Suprapubic skin (tissue), 3 donors: ENCODE results near the gene FPR1.

Experiments used
- POLR2AphosphoS5 ChIP-seq, 3 donors: sonication (generic); formaldehyde crosslinking; IDR thresholded peaks; one replicate each; pipeline ENCODE4 v1.6.1; 2017; ENCODE audit warnings: antibody characterized with exemption in 3 of 3
- TF ChIP-seq, protein P1 (sequence below), 2 donors: fragments of 200-600 bp in 1 of 2; fragments of 450-650 bp in 1 of 2; sonication (generic) in 1 of 2; IDR thresholded peaks; one replicate each; pipeline ENCODE4 v1.5.1; 2016 to 2019; ENCODE audit warnings: antibody characterized with exemption in 2 of 2, mild to moderate bottlenecking in 1 of 2, moderate library complexity in 1 of 2

DNA sequence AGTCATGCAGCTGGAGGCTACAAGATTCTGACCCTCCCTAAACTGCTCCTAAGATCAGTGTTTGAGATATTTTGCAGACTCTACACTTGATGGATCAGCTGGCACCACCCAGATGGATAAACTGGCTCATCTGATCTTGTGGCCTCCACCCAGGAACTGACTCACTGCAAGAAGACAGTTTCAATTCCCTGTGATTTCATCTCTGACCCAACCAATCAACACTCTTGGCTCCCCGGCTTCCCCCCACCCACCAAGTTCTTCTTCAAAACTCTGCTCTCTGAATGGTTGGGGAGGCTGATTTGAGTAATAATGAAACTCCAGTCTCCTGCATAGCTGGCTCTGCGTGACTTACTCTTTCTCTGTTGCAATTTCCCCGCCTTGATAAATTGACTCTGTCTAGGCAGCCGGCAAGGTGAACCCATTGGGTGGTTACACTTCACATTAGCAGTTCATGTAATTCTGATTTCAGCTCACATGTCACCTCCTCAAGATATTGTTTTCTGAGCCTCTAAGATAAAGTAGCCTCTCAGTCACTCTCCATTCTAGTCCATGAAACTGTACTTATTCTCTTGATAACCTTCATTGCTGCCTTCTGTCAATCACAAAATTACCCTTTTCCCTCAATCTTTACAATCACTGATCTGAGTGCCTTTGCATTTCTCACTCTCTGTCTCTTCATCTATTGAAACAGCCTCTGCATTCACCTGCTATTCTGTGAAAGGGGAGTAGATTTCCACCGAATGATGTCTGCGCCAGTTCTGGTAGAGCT lies 33.4 kb upstream of the FPR1 start:
- TF ChIP-seq, protein P1, sequence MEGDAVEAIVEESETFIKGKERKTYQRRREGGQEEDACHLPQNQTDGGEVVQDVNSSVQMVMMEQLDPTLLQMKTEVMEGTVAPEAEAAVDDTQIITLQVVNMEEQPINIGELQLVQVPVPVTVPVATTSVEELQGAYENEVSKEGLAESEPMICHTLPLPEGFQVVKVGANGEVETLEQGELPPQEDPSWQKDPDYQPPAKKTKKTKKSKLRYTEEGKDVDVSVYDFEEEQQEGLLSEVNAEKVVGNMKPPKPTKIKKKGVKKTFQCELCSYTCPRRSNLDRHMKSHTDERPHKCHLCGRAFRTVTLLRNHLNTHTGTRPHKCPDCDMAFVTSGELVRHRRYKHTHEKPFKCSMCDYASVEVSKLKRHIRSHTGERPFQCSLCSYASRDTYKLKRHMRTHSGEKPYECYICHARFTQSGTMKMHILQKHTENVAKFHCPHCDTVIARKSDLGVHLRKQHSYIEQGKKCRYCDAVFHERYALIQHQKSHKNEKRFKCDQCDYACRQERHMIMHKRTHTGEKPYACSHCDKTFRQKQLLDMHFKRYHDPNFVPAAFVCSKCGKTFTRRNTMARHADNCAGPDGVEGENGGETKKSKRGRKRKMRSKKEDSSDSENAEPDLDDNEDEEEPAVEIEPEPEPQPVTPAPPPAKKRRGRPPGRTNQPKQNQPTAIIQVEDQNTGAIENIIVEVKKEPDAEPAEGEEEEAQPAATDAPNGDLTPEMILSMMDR (IDR thresholded peaks at IDR 0.05): no peak
- no peak for TF ChIP-seq POLR2AphosphoS5 (IDR thresholded peaks at IDR 0.05)
